ENCODE data around the gene ZNF598.

Gene ZNF598

GRCh38 chr16:2053897-2054296, 44.3 kb upstream of the ZNF598 start:
- no peak for TF ChIP-seq ZFX (IDR thresholded peaks at IDR 0.05; ENCODE audit: borderline replicate concordance)
- no peak for TF ChIP-seq CTCF (IDR thresholded peaks at IDR 0.05)
- H3K27ac ChIP-seq: no peak overlapping the region

- TF ChIP-seq CTCF (IDR thresholded peaks at IDR 0.05) (no peak), ZFX (IDR thresholded peaks at IDR 0.05; ENCODE audit: borderline replicate concordance) (no peak)
- no peak overlapping the region for H3K27ac ChIP-seq
Measured at GRCh38 chr16:2053211-2053610, 43.6 kb upstream of the ZNF598 start.

- H3K27ac ChIP-seq: peak overlapping the region; percentile 53
- TF ChIP-seq CTCF (IDR thresholded peaks at IDR 0.05) (no peak), ZFX (IDR thresholded peaks at IDR 0.05; ENCODE audit: borderline replicate concordance) (no peak)
Measured at GRCh38 chr16:2048116-2048543, 38.5 kb upstream of the ZNF598 start.

- TF ChIP-seq ZFX (IDR thresholded peaks at IDR 0.05; ENCODE audit: borderline replicate concordance) (no peak), CTCF (IDR thresholded peaks at IDR 0.05) (peak; percentile 38)
- peak within 1 kb of the TSS; percentile 53 for H3K27ac ChIP-seq
Measured at GRCh38 chr16:2047330-2048115, 37.9 kb upstream of the ZNF598 start, which contains the start of the genes NTHL1 and TSC2. Gene NTHL1 (minus strand): TSS chr16:2047834. CDS start chr16:2047823, 11 bp downstream. Gene TSC2 (plus strand): TSS chr16:2047985. CDS start chr16:2048616, 631 bp downstream.

GRCh38 chr16:2046893-2047329, 37.3 kb upstream of the ZNF598 start:
- TF ChIP-seq CTCF (IDR thresholded peaks at IDR 0.05): no peak
- TF ChIP-seq ZFX (IDR thresholded peaks at IDR 0.05; ENCODE audit: borderline replicate concordance): no peak
- peak overlapping the region; percentile 53 for H3K27ac ChIP-seq

DNA sequence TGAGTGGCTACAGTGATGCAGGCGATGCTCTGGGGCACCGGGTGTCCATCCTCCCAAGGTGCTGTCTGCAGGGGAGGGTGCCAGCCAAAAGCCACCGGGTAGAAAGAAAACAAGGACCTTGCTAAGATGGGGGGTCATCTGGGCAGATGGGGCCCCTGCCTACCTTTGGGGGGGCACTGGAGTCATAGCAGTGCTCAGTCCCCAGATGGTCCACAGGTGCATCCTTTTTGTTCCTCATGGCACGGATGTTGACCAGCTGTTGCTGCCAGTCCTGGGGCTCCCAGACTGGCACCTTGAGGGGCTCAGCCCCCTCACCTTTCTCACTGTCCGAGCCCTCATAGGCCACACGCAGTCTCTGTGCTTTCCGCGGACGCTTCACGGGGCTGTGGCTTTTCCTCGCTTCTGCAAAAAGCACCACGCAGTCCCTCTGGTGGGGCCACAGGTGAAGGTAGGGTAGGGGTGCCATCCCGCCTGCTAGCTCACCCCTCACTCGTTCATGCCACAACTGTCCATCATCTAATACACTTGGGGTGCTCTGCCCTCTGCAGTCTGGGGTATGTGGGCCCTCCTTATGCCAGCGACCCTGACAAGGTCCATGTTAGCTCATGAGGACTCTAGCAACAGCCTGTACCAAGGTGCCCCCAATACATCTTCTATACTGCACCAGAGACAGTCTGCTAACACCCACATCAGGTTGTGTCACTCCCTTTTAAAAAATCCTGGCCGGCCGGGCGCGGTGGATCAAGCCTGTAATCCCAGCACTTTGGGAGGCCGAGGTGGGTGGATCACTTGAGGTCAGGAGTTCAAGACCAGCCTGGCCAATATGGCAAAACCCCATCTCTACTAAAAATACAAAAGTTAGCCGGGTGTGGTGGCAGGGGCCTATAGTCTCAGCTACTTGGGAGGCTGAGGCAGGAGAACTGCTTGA, 36.6 kb upstream of the ZNF598 start:
- H3K27ac ChIP-seq: no peak overlapping the region; the same call in 1 of the 2 replicates
- no peak for TF ChIP-seq CTCF (IDR thresholded peaks at IDR 0.05)
- TF ChIP-seq ZFX (IDR thresholded peaks at IDR 0.05; ENCODE audit: borderline replicate concordance): no peak

Measured in 22Rv1 (cell line).